ENCODE data around the gene CDK19. TPM values are rescaled to one million over a fixed set of nuclear protein-coding genes. Genes with fewer than 3 reads are reported as not detected.

Gene CDK19
- total and polyA plus RNA-seq, 2 experiments from 2014 or later, result 3.3 to 11.2 TPM

DNA sequence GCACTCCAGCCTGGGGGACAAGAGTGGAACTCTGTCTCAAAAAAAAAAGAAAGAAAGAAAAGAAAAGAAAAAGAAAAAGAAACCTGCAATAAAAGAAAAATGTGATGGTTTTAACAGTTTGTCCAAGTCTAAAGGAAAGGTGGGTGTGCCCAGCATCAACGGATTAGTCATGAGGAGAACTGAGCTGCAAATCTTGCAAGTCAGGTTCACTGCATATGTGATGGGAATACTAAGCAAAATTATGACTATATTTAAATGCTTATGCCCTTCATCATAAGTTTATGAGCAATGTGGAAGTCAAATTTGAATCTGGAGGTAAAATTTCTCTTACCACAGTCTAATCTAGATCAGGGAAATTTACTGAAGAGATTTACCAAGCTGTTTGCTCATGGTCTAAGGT lies 13.1 kb upstream of the CDK19 start:
- no peaks in the 10 kb centered on the region for H3K36me3 ChIP-seq (ENCODE audit: low read depth)
- H3K9me3 ChIP-seq (ENCODE audit: low read depth), result no peaks in the 10 kb centered on the region
- no peak overlapping the region for H3K9ac ChIP-seq
- no peak overlapping the region for H3K4me2 ChIP-seq (ENCODE audit: unreplicated experiment)
- H3K79me2 ChIP-seq (ENCODE audit: insufficient read depth), result no peaks in the 10 kb centered on the region
- no peaks in the 10 kb centered on the region for H3K27me3 ChIP-seq (replicated peaks; ENCODE audit: insufficient read depth)
- DNase-seq, result peak; percentile 72
- H4K20me1 ChIP-seq (ENCODE audit: insufficient read depth), result no peaks in the 10 kb centered on the region
- WGBS, 2 experiments (ENCODE audit: low coverage in 1 of 2, low lambda C conversion rate in 2 of 2, missing lambda C conversion rate in 2 of 2), result 8 to 12% methylated on average over 1 of the region's 1 CpG
- H3K4me3 ChIP-seq, result no peak overlapping the region
- TF ChIP-seq EZH2 (IDR thresholded peaks at IDR 0.05; ENCODE audit: insufficient read depth, poor library complexity, severe bottlenecking) (no peak), EZH2phosphoT487 (IDR thresholded peaks at IDR 0.05; ENCODE audit: insufficient read depth, low read depth) (no peak)
- no peak overlapping the region for H3K27ac ChIP-seq
- peaks cover 9% of the 10 kb centered on the region; the same call in 1 of the 2 replicates for H3K4me1 ChIP-seq (ENCODE audit: insufficient read depth)
- H2AFZ ChIP-seq, result no peak overlapping the region
- H3K9me2 ChIP-seq (ENCODE audit: insufficient read depth), result no peaks in the 10 kb centered on the region
- H3F3A ChIP-seq (ENCODE audit: insufficient read depth), result no peaks in the 10 kb centered on the region
- in situ Hi-C loops (cut with MboI), result no loop called here

DNA sequence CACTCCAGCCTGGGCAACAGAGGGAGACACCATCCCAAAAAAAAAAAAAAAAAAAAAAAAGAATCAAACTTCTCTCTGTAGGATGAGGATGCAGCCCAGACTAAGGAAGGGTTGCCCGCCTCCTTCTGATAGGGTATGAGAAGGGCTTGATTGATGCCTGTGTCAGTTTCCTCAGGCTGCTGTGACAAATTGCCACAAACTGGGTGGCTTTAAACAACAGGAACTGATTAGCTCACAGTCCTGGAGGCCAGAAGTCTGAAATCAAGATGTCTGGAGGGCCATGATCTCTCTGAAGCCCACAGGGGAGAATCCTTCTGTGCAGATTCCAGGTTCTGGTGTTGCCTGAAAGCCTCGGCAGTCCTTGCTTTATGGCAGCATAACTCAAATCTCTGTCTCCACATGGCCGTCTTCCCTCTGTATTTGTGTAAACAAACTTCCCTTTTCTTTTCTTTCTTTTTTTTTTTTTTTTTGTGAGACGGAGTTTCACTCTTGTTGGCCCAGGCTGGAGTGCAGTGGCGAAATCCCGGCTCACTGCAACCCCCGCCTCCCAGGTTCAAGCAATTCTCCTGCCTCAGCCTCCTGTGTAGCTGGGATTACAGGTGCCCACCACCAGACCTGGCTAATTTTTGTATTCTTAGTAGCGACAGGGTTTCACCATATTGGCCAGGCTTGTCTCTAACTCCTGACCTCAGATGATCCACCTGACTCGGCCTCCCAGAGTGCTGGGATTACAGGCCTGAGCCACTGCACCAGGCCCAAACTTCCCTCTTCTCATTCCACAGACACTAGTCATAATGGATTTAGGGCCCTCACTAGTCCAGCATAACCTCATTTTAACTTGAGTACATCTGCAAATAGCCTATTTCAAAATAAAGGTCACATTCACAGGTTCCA lies 11.2 kb upstream of the CDK19 start:
- no peaks in the 10 kb centered on the region for H3K79me2 ChIP-seq (ENCODE audit: insufficient read depth)
- no peaks in the 10 kb centered on the region for H3K36me3 ChIP-seq (ENCODE audit: low read depth)
- H3K9me2 ChIP-seq (ENCODE audit: insufficient read depth), result no peaks in the 10 kb centered on the region
- peak; percentile 37 for DNase-seq
- H3K4me1 ChIP-seq (ENCODE audit: insufficient read depth), result peaks cover 25% of the 10 kb centered on the region
- in situ Hi-C loops (cut with MboI), result no loop called here
- no peaks in the 10 kb centered on the region for H3K9me3 ChIP-seq (ENCODE audit: low read depth)
- 46 to 56% methylated on average over 8 to 9 of the region's 9 CpGs for WGBS, 2 experiments (ENCODE audit: low coverage in 1 of 2, low lambda C conversion rate in 2 of 2, missing lambda C conversion rate in 2 of 2)
- no peaks in the 10 kb centered on the region for H3K27me3 ChIP-seq (replicated peaks; ENCODE audit: insufficient read depth)
- no peaks in the 10 kb centered on the region for H4K20me1 ChIP-seq (ENCODE audit: insufficient read depth)
- TF ChIP-seq EZH2 (IDR thresholded peaks at IDR 0.05; ENCODE audit: insufficient read depth, poor library complexity, severe bottlenecking) (no peak), EZH2phosphoT487 (IDR thresholded peaks at IDR 0.05; ENCODE audit: insufficient read depth, low read depth) (no peak)
- peak overlapping the region; percentile 67; the same call in 1 of the 2 replicates for H2AFZ ChIP-seq
- H3K4me2 ChIP-seq (ENCODE audit: unreplicated experiment), result no peak overlapping the region
- no peak overlapping the region for H3K27ac ChIP-seq
- peaks cover 9% of the 10 kb centered on the region for H3F3A ChIP-seq (ENCODE audit: insufficient read depth)
- H3K9ac ChIP-seq, result peak overlapping the region; percentile 3; the same call in 1 of the 2 replicates
- no peak overlapping the region for H3K4me3 ChIP-seq

DNA sequence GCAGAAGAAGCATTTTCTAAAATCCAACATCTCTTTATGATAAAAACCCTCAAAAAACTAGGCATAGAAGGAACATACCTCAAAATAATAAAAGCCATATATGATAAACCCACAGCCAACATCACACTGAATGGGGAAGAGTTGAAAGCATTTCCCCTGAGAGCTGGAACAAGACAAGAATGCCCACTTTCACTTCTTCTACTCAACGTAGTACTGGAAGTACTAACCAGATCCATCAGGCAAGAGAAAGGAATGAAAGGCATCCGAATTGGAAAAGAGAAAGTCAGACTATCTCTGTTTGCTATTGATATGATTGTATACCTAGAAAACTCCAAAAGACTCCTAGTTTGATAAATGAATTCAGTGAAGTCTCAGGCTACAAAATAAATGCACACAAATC lies 7.9 kb upstream of the CDK19 start:
- 6 to 9% methylated on average over 2 of the region's 2 CpGs for WGBS, 2 experiments (ENCODE audit: low coverage in 1 of 2, low lambda C conversion rate in 2 of 2, missing lambda C conversion rate in 2 of 2)
- Histone ChIP-seq H3K27me3 (replicated peaks; ENCODE audit: insufficient read depth) (no peaks in the 10 kb centered on the region), H2AFZ (no peak overlapping the region; the same call in 1 of the 2 replicates), H3K27ac (no peak overlapping the region), H3F3A (ENCODE audit: insufficient read depth) (peaks cover 9% of the 10 kb centered on the region), H3K4me2 (ENCODE audit: unreplicated experiment) (no peak overlapping the region), H3K36me3 (ENCODE audit: low read depth) (no peaks in the 10 kb centered on the region), H3K79me2 (ENCODE audit: insufficient read depth) (no peaks in the 10 kb centered on the region), H3K9me2 (ENCODE audit: insufficient read depth) (no peaks in the 10 kb centered on the region), H3K4me1 (ENCODE audit: insufficient read depth) (peaks cover 21% of the 10 kb centered on the region), H3K9me3 (ENCODE audit: low read depth) (no peaks in the 10 kb centered on the region), H3K9ac (no peak overlapping the region), H3K4me3 (no peak overlapping the region), H4K20me1 (ENCODE audit: insufficient read depth) (no peaks in the 10 kb centered on the region)
- in situ Hi-C loops (cut with MboI), result no loop called here
- no peak for TF ChIP-seq EZH2phosphoT487 (IDR thresholded peaks at IDR 0.05; ENCODE audit: insufficient read depth, low read depth)
- TF ChIP-seq EZH2 (IDR thresholded peaks at IDR 0.05; ENCODE audit: insufficient read depth, poor library complexity, severe bottlenecking), result no peak
- peak; percentile 3 for DNase-seq

DNA sequence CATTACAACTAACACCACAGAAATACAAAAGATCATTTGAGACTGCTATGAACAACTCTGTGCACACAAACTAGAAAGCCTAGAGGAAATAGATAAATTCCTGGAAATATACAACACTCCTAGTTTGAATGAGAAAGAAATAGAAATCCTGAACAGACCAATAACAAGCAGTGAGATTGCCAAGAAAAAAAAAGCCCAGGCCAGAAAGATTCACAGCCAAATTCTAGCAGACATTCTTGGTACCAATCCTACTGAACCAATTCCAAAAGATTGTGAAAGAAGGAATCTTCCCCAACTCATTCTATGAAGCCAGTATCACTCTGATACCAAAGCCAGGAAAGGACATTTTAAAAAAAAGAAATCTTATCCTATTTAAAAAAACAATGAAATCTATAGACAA lies 7.0 kb upstream of the CDK19 start:
- peak overlapping the region; percentile 4 for H3K4me2 ChIP-seq (ENCODE audit: unreplicated experiment)
- H3K9me3 ChIP-seq (ENCODE audit: low read depth), result no peaks in the 10 kb centered on the region
- TF ChIP-seq EZH2 (IDR thresholded peaks at IDR 0.05; ENCODE audit: insufficient read depth, poor library complexity, severe bottlenecking), result no peak
- TF ChIP-seq EZH2phosphoT487 (IDR thresholded peaks at IDR 0.05; ENCODE audit: insufficient read depth, low read depth), result no peak
- no peaks in the 10 kb centered on the region for H3K9me2 ChIP-seq (ENCODE audit: insufficient read depth)
- no peaks in the 10 kb centered on the region for H4K20me1 ChIP-seq (ENCODE audit: insufficient read depth)
- no peak overlapping the region for H3K4me3 ChIP-seq
- in situ Hi-C loops (cut with MboI), result no loop called here
- H3K79me2 ChIP-seq (ENCODE audit: insufficient read depth), result no peaks in the 10 kb centered on the region
- peaks cover 9% of the 10 kb centered on the region for H3F3A ChIP-seq (ENCODE audit: insufficient read depth)
- no peak overlapping the region for H3K9ac ChIP-seq
- H3K27me3 ChIP-seq (replicated peaks; ENCODE audit: insufficient read depth), result no peaks in the 10 kb centered on the region
- H3K4me1 ChIP-seq (ENCODE audit: insufficient read depth), result peaks cover 28% of the 10 kb centered on the region
- no peak overlapping the region for H3K27ac ChIP-seq
- peak; percentile 60 for DNase-seq
- H2AFZ ChIP-seq, result no peak overlapping the region
- no peaks in the 10 kb centered on the region for H3K36me3 ChIP-seq (ENCODE audit: low read depth)

Data from GM23248 (cell line).